ENCODE measurements around the gene SPRY2.
A peak's percentile ranks its signal among the peaks of the same experiment; 100 is the strongest.
"Not testable (repeated sequence)": the region's sequence is repeated elsewhere in the genome, so short reads cannot be mapped to it uniquely, and the experiment has no call there.

Gene SPRY2

DNA sequence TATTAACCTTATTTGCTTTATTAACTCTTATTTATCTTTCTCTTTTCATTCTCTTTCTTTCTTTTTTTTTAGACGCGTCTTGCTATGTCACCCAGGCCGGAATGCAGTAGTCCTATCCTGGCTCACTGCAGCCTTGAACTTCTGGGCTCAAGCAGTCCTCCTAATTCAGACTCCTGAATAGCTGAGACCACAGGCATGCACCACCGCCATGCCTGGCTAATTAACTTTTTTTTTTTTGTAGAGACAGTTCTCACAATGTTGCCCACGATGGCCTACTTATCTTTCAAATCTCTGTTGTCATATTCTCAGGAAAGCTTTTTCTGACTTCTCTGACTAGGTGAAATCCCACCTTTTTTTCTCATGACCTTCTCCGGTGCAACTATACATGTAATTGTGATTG is 7.8 kb upstream of the SPRY2 start:
- DNase-seq (ENCODE audit: low spot score), result no peak

DNA sequence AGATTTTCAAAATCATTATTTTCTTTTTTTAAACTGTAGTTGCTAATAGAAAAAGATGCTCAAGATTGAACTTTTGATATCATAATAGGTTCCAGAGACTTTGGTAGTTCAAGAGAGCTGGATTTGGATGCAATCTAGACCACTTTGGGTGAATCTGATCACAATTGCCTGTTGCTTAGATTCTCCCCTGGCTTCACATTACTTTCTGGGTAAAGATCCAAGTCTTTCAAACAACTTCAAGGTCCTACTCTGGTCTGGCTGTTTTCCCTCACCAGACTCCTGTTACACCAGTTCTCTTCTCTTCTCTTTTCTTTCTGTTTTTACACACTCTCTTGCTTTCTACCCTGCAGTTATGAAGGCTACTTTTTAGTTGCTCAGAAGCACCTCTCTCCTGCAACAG is 7.4 kb upstream of the SPRY2 start:
- no peak for DNase-seq (ENCODE audit: low spot score)

DNA sequence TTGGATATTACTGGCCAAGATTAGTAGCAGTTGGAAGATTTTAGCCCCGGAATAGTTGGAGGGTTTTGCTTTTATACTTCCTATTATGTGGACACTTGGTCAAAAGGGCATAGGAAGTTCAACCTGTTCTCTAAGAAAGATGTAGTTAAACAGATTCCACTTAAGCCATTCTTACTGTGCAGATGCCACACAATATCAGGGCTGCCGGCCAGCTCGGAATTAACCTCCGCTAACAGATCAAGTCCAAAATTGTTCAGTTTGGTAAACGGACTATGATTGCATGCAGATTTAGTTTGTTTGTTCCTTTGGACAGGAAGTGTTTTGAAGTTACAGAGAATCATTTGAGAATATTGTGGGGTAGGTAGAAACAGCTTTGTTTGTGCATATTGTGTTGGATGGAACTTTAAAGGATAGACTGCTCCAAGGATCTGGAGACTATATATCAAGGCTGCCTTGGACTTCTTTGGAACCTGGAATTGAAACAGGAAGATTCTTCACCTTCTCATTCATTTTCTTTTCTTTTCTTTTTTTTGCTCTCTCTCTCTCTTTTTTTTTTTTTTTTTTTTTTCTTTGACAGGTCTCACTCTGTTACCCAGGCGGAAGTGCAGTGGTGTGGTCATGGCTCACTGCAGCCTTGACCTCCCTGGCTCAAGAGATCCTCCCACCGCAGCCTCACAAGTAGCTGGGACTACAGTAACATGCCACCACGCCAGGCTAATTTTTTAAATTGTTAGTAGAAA is 5.0 kb upstream of the SPRY2 start:
- DNase-seq (ENCODE audit: low spot score), result no peak

DNA sequence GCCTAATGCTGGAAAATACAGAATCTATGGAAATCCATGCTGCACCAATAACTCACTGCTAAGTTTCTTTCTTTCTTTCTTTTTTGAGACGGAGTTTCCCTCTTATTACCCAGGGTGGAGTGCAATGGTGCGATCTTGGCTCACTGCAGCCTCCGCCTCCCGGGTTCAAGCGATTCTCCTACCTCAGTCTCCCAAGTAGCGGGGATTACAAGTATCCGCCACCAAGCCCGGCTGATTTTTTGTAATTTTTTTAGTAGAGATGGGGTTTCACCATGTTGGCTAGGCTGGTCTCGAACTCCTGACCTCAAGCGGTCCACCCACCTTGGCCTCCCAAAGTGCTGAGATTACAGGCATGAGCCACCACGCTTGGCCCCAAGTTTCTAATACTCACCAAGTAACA is 3.1 kb upstream of the SPRY2 start:
- not testable (repeated sequence) for DNase-seq (ENCODE audit: low spot score)

DNA sequence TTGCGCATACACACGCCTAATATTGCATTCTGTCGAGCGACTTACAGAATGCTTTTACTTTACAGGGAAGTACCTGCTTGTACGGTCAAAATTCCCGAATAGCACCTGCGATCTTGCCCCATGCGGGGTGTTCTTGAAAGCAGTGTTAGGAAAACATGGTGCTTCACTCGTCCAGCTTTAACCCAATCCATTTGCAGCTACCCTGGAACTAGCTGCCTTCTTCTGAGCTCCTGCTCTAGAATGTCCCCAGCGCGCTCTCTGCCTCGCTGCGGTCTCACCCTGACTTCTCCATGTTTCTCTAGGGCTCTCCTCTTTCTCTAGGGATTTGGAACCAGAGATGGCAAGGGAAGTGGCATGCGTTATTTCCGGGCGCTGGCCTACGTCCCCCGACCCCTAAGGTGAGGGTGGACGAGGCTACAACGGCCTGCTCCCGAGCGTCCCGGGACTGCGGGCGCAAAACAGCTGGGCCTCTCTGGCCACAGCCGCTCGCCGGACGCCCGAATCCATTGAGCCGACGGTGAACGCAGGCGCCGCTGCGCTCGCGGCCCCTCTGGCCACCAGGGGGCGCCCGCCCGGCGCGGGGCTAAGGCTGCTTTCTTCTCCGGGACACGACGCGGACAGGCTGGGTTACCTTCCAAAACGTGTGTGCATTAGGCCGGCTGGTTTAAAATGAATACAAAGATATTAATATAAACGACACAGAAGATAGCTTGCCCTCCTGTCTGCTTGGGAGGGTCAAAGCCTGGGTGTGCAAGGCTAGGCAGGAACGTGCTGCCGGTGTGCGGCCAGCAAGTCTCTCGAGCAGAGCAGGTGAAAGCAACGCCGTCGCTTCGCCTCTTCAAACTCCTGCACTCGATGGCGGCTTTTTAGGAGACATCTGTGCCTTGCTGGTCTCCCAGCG is 1.8 kb upstream of the SPRY2 start:
- DNase-seq (ENCODE audit: low spot score), result peak; percentile 89

DNA sequence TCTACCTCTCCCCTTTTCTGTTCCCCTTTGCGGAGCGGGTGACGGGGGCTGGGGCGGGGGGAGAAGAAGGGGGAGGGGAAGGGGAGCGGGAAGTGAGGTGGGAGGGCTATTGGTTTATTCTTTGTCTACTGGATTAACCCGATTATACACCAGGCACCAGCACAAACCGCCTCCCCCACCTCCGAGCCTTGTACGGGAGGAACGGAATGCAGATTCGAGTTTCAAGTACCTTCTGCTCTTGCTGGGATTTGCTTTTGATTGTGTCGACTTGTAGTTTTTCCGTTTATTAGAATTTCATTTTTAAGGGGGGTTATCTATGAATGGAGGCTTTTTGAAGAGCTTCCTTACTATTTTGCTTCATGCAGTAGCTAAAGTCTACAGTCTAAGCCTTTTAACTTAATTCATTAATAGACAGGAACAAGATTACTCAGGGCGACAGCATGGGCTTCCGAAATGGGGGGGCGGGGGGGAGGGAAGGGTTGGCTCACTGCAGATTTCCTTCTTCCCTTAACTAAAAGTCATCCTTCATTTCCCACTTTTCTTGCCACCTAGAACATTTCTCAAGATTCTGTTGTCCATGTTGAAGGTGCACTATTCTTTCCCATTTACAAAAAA is 937 bp upstream of the SPRY2 start:
- DNase-seq (ENCODE audit: low spot score), result peak; percentile 69

DNA sequence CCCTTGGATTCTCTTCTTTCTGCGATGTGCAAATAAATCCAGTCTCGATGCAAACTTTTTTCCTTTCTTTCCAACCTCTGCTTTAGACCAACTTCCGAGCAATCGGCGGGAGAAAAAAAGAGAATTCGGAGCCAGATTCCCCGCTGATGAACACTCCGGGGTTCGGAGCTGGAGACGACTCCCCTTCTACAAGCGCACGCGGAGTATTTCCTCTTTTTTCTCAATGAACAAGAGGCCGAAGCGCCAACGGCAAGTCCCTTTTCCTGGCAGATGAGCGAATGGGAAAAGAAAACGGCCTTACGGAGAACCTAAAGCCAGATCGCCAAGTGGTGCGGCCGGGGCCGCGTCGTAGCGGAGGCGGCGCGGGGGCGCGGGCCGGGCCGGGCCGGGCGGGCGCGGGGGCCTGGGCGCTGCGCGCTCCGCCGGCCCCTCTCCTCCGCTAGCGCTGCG is 250 bp downstream of the SPRY2 start:
- DNase-seq (ENCODE audit: low spot score), result peak; percentile 67

DNA sequence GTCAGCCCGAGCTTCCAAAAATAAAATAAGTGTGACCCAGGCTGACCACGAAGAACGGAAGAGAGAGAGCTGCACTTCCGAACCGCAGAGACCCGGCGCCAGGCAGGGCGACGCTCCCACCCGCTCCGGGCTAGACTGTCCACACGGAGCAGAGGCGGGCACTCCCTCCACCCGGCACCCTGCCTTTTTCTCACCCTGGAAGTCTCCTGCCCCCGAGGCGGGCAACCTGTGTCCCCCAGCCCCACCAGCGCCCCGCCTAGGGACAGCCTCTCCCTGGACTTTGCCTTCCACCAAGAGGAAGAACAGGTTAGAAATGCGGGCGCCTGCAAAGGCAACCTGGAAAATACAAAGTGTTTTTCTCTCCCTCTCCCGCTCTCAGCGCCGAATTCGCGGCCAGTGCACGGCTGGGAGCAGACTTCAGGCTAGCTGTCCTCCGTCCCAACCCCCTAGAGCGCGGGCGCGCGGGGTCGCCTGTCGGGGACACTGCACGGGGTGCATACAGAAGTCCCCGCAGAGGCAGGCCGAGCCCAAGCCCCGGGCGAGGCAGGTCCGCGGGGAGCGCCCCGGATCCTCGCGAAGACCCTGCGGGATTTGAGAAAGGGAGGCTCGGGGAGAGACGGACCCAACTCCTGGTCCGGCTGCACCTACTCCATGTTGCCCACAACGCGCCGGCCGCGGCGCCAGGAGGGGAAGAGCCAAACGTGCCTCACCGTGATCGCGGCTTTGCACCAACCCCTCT is 845 bp downstream of the SPRY2 start:
- no peak for DNase-seq (ENCODE audit: low spot score)

DNA sequence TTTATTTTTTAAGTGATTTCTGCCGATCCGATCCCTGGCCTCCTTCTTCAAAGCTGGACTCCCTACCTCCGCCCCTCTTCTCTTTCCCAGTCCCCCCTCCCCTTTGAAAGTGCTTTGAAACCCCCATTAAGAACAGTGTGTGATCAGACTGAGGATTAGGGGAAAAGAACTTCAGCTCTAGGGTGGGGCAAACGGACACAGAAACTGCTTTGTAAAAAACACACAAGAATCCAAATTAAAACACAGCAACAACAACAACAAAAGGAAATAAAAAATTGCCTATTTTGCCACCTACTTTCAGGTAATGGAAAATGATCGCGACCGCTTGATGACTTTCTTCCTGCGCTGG is 1.4 kb downstream of the SPRY2 start:
- DNase-seq (ENCODE audit: low spot score), result peak; percentile 65

DNA sequence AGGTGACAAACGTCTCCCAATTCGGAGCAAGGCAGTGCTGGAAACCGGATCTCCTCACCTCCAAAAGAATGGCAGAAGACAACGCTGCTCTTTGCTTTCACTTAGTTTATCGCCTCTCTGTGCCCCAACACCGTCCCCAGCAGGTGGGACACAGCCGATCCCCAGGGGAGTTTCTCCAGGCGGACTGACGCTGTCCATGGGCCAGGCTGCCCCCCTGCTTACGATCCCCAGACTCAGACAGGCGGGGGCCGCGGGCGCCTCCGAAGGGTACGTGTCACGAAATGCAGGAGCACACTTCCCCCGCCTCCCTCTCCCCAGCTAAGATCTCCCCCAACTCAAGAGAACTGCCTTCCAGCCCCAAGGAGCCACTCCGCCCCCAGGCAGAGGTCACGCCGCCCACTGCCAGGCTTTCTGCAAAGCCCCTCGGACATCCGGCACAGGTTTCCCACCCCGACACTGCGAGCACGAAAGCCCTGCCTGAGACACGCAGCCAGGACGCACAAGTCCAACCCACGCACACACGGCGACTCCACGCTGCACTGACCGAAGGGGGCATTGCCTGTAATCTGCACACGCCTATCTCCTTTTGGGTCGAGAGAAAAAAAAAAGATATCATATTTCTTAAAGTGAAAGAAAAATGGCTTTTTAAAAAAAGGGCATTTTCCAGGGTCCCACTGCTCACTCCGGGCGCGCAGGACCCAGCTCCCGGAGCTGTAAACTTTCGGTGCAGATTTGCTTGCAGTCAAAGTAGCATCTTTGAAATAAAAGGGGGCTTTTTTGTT is 2.0 kb downstream of the SPRY2 start:
- peak; percentile 82 for DNase-seq (ENCODE audit: low spot score)

DNA sequence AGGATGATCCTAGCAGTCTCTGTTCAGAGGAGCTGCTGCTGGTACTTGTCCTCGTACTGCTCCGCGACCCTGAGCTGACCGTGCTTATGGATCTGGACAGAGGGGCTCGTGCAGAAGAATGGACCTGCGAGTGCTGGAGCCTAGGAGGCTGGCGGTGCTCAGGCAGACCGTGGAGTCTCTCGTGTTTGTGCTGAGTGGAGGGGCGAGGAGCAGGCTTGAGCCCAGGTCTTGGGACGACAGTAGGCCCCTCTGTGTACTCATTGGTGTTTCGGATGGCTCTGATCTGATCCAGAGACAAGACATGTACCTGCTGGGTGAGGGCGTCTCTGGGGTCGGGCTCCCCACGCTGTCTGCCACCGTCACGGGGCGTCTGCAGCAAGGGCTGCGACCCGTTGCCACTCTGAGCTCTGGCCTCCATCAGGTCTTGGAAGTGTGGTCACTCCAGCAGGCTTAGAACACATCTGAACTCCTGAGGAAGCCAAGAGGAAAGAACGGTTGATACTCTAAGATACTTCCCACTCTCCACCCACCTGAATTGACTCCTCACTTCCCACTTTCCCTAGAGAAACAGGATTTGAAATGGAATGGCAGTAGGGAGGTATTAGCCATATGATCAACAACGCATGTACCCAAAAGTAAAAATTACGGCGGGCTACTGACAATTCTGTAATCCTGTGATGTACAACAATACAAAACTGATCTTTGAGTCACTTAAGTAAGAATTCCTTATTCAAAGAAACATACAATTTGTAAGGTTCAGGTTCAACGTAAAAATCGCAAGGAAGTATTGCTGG is 3.4 kb downstream of the SPRY2 start:
- DNase-seq (ENCODE audit: low spot score), result peak; percentile 34

DNA sequence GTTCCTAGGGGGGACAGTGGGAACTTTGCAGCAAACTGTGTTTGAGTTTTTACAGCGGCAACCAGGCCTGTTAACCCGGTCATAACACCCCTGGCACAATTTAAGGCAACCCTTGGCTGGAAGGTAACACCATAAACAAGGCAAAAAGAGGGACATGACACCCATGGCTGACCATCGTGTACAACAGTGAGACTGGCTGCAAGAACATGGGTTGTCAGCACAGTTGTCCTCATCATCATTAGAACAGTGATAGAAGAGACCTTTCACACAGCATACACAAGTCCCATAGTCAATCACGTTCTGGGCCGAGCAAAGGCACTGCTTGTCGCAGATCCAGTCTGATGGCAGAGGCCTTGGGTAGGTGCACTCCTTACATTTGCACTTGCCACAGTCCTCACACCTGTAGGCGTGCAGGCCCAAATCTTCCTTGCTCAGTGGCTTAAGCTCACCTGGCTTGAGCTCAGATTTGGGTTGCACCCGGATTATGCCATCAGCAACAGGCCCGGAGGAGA is 4.1 kb downstream of the SPRY2 start:
- peak; percentile 37 for DNase-seq (ENCODE audit: low spot score)

DNA sequence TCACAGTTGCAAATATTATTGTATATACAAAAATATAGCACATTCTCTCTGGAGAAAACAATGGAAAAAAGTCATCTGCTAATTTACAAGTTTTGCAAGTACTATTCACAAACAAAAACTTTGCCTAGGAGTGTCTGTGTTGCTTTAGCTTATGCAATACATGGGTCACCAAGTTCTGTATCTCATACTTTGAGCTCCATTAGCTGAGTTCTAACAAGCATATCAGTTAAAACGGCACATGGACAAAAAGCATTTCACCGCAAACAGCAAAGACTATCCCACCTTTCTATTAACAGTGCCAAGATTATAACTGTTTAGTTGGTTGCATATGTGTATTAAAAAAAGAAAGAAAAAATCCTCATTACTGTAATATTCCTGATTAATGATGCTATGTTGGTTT is 4.6 kb downstream of the SPRY2 start:
- no peak for DNase-seq (ENCODE audit: low spot score)

DNA sequence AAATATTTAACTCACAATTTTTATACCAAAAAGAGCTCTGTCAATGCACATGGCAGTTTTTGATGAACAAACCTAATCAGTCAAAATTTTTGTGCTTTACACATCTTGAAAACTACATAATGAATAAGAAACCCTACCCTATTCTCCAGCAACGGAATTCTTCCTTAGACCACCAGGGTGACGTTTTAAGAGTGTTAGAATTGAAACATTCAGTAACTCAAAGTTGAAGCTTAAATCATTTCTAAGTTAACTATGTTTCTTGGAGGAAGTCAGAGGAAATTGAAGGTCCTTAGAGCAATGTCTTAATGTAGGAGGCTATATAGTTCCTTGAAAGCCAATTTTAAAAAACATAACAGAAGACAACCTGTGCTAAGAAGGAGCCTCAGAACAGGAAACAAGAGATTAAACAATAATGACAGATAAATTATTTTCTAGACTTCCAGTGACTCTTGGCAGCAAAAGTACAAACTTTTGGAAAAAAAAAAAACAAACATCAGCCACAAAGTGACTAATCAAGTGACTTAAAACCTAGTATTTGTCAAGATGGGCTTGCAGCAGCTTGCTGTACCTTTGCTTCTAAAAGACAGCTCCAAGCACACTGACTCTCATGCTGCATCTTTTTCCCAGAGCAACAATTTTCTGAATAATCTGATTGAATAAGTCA is 6.2 kb downstream of the SPRY2 start:
- no peak for DNase-seq (ENCODE audit: low spot score)

DNA sequence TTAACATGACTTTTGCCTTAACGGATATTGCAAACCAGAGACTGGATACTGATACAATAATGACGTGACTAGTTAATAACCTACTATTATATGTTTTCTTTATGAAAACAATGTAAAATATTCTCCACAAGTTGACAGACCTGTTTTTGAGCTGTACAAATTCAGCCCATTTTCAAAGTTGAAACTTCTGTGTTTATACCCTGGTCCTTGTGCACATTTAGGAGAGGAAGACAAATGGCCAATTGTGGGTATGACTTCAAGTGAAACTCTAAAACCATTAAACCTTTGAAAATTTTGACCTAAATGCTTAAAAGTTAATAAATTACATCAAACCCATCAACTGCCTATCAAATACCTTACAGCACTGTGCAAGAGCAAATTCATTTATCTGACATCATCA is 8.9 kb downstream of the SPRY2 start:
- no peak for DNase-seq (ENCODE audit: low spot score)

DNA sequence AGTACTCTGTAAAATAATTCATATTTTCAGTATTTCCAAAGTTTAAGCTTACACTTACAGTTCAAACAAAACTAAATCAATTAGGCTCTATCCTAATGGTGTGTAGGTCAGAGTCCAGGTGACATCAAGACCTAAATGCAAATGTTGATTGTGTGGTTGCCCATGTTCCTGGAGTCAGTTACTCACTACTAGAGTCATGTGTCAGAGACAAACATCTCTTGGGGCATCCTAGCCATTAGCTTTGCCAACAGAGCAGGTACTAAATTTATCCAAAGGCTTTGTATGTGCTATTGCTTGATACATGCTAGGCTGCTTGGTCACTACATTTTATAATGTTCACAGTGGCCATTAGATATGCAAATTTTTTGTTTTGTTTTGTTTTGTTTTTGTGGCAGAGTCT is 11.7 kb downstream of the SPRY2 start:
- no peak for DNase-seq (ENCODE audit: low spot score)

DNA sequence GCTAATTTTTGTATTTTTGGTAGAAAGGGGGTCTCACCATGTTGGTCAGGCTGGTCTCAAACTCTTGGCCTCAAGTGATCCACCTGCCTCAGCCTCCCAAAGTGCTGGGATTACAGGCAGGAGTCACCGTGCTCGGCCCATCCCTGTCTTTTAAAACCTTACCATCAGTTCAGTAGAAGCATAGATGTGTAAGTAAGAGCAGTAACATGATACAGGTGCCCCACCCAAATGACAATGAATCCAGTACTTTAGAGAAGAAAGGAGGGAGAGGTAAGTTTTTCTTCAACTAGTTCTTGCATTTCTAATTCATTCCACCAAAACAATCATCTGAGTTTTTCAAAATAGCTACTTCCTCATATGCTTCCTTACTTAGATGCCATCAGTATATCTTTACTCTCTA is 21.9 kb downstream of the SPRY2 start:
- DNase-seq (ENCODE audit: low spot score), result no peak

DNA sequence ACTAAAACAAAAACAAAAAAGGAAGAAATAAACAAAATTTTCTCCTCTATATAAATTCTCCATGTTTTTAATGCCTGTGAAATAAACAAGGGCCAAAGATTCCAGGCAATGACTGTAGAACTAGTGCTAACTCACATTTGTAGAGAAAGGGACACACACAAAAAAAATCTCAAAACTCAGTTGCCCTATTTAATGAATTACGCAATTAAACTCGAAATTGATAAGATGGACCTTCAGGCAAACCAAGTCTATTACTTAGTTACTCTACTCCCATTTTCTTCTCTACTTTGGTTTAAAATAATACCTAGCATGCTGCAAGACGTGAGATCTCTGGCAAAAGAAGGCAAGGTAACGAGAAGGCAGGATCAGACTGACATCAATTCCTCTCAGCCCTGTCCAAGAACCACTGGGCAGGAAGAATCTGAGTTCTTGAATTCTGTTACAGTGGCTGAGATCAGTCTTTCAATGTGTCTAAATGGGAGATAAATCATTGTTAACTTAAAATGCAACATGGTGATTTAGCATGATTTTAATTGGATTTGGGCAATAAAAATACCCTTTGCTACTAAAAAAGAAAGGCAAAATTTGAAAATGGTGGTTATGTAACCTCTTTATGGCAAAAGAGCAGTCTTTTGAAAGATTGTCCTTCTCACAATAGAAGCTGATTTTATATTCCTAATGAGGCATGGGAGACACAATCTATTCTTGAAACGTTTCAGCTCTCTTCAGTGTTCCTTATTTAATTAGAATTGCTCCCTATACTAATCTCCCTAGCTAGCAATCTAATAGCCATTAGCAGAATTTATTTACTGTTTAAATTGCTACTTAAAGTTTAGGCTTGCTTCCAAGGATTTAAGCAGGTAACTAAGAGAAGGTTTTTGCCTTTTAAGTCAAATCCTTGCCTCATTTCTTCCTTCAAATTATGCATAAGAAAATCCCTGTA is 25.9 kb downstream of the SPRY2 start:
- no peak for DNase-seq (ENCODE audit: low spot score)

Data from pons (tissue), 1 donor.